Epithelial cell of proximal tubule (primary cell): ENCODE results near the gene TBCD. TPM values are rescaled to one million over a fixed set of nuclear protein-coding genes. Genes with fewer than 3 reads are reported as not detected.
A peak's percentile ranks its signal among the peaks of the same experiment; 100 is the strongest.
"Not testable (repeated sequence)": the region's sequence is repeated elsewhere in the genome, so short reads cannot be mapped to it uniquely, and the experiment has no call there.

Experiments used
- DNase-seq: peaks from one replicate; pipeline ENCODE4 v3.0.0-alpha.2; 2011; ENCODE audit warnings: low read depth
- H3K4me3 ChIP-seq: 2 replicates; pipeline ENCODE4 v1.5.1; 2011; ENCODE audit warnings: low read depth, mild to moderate bottlenecking, low read length
- CTCF ChIP-seq: conservative IDR thresholded peaks from 2 replicates; pipeline ENCODE4 v1.5.1; 2012; ENCODE audit warnings: low read depth, mild to moderate bottlenecking, low read length
- total RNA-seq: library from RNA; depleted of rRNA; stranded (reverse); fragments of >200 nt; gene quantifications from 2 replicates; pipeline ENCODE4 v1.2.3, GENCODE V29; 2015

Gene TBCD
- total RNA-seq, 1 donor from 2014 or later = 46.6 TPM

- no peak overlapping the region for H3K4me3 ChIP-seq
- no peak for DNase-seq
- TF ChIP-seq CTCF = peak; percentile 62
Observed at GRCh38 chr17:82963104-82963950, 211.5 kb downstream of the TBCD start.

- DNase-seq = not testable (repeated sequence)
Observed at GRCh38 chr17:82964451-82964850, 212.6 kb downstream of the TBCD start.

GRCh38 chr17:82964851-82965341 is 213.0 kb downstream of the TBCD start:
- DNase-seq = no peak
- H3K4me3 ChIP-seq = no peak overlapping the region
- no peak for TF ChIP-seq CTCF

More at GRCh38 chr17:82964451-82964850, 212.6 kb downstream of the TBCD start:
- not testable (repeated sequence) for H3K4me3 ChIP-seq

- H3K4me3 ChIP-seq = no peak overlapping the region
- no peak for DNase-seq
Observed at GRCh38 chr17:82965371-82965770, 213.5 kb downstream of the TBCD start.

GRCh38 chr17:82966415-82966814 is 214.6 kb downstream of the TBCD start:
- DNase-seq = no peak
- H3K4me3 ChIP-seq = no peak overlapping the region
- no peak for TF ChIP-seq CTCF

More at GRCh38 chr17:82965371-82965770, 213.5 kb downstream of the TBCD start:
- no peak for TF ChIP-seq CTCF

- DNase-seq = no peak
- TF ChIP-seq CTCF = no peak
- H3K4me3 ChIP-seq = no peak overlapping the region
Observed at GRCh38 chr17:82967268-82968032, 215.6 kb downstream of the TBCD start.

GRCh38 chr17:82968033-82968841 is 216.4 kb downstream of the TBCD start:
- not testable (repeated sequence) for DNase-seq, H3K4me3 ChIP-seq
